K562 (cell line): Measurements from ENCODE around the gene ACSM6.
"Not testable (repeated sequence)": the region's sequence is repeated elsewhere in the genome, so short reads cannot be mapped to it uniquely, and the experiment has no call there.

Experiments used
- ATF7 ChIP-seq: fragments of 450-650 bp; IDR thresholded peaks from 2 replicates; pipeline ENCODE4 v1.7.1; 2014; ENCODE audit warnings: mild to moderate bottlenecking, moderate library complexity
- FOXP1 ChIP-seq: sonication (generic); formaldehyde crosslinking; IDR thresholded peaks from 2 replicates; pipeline ENCODE4 v1.8.0; 2022; ENCODE audit warnings: mild to moderate bottlenecking, missing genetic modification reagents
- GATAD2A ChIP-seq: fragments of 450-650 bp; IDR thresholded peaks from 2 replicates; pipeline ENCODE4 v1.6.1; 2017
- HDAC2 ChIP-seq: fragments of 450-650 bp; IDR thresholded peaks from 2 replicates; pipeline ENCODE4 v1.6.1; 2016; ENCODE audit warnings: mild to moderate bottlenecking
- SAFB2 ChIP-seq: fragments of 200-400 bp; formaldehyde crosslinking; IDR thresholded peaks from 2 replicates; pipeline ENCODE4 v1.6.1; 2018; ENCODE audit warnings: borderline replicate concordance, low read length, low read depth, moderate library complexity; ENCODE audit not compliant: severe bottlenecking
- ZNF408 ChIP-seq: fragments of 250-450 bp; sonication (Bioruptor Pico); IDR thresholded peaks from 2 replicates; pipeline ENCODE4 v1.4.0; 2020; ENCODE audit warnings: low read depth, mild to moderate bottlenecking, moderate library complexity
- TF ChIP-seq, protein P1 (sequence below), 3 experiments: IDR thresholded peaks in 2 of 3; conservative IDR thresholded peaks in 1 of 3; 2 replicates each; pipeline ENCODE4 v1.5.1; 2011 to 2012; ENCODE audit warnings: low read length in 3 of 3, mild to moderate bottlenecking in 3 of 3, control low read depth in 2 of 3, improper control_type of control experiment in 1 of 3, inconsistent platforms in 1 of 3, low read depth in 1 of 3, mixed read lengths in 1 of 3, moderate library complexity in 1 of 3; ENCODE audit not compliant: insufficient read depth in 2 of 3
- TF ChIP-seq, protein P2 (sequence below): sonication (generic); formaldehyde crosslinking; IDR thresholded peaks from 2 replicates; pipeline ENCODE4 v1.8.1; 2023; ENCODE audit warnings: missing genetic modification reagents, mild to moderate bottlenecking, borderline replicate concordance
- TF ChIP-seq, protein P3 (sequence below): sonication (generic); formaldehyde crosslinking; IDR thresholded peaks from 2 replicates; pipeline ENCODE4 v1.8.0; 2022; ENCODE audit warnings: mild to moderate bottlenecking, low read depth, missing genetic modification reagents

DNA sequence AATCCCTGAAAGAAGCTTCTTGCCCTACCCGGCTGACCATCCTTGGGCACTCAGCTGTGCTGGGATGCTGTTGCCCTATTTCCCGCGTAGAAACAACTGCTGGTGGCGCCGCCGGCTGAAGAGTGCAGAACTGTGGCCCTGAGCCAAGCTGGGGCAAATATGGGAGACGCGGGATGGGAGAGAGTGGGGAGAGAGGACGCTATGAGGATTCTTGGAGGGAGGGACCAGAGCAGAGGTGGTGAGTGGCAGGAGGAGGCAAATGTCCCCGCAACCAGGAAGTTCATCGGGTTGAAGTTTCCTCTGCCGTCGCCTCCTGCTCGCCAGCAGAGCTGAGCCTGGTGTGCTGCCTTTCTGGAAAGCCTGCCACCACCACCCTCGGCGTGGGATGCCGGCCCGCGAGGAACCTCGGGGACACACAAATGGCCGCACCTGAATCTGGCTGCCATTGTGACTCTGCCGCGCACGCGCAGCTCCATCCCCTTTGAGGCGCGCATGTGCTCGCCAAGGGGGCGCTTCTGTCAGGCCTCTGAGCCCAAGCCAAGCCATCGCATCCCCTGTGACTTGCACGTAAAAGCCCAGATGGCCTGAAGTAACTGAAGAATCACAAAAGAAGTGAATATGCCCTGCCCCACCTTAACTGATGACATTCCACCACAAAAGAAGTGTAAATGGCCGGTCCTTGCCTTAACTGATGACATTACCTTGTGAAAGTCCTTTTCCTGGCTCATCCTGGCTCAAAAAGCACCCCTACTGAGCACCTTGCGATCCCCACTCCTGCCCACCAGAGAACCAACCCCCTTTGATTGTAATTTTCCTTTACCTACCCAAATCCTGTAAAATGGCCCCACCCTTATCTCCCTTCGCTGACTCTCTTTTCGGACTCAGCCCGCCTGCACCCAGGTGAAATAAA lies 36.9 kb downstream of the ACSM6 start:
- not testable (repeated sequence) for TF ChIP-seq HDAC2; ZNF408 (CRISPR knock-in tag); FOXP1 (CRISPR knock-in tag); GATAD2A; SAFB2; ATF7
- TF ChIP-seq, protein P1, sequence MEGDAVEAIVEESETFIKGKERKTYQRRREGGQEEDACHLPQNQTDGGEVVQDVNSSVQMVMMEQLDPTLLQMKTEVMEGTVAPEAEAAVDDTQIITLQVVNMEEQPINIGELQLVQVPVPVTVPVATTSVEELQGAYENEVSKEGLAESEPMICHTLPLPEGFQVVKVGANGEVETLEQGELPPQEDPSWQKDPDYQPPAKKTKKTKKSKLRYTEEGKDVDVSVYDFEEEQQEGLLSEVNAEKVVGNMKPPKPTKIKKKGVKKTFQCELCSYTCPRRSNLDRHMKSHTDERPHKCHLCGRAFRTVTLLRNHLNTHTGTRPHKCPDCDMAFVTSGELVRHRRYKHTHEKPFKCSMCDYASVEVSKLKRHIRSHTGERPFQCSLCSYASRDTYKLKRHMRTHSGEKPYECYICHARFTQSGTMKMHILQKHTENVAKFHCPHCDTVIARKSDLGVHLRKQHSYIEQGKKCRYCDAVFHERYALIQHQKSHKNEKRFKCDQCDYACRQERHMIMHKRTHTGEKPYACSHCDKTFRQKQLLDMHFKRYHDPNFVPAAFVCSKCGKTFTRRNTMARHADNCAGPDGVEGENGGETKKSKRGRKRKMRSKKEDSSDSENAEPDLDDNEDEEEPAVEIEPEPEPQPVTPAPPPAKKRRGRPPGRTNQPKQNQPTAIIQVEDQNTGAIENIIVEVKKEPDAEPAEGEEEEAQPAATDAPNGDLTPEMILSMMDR (IDR thresholded peaks at IDR 0.05 in 2 of 3, conservative IDR thresholded peaks at IDR 0.05 in 1 of 3; ENCODE audit: insufficient read depth in 2 of 3, low read depth in 1 of 3, low read length in 3 of 3), result not testable (repeated sequence)
- TF ChIP-seq, protein P2, sequence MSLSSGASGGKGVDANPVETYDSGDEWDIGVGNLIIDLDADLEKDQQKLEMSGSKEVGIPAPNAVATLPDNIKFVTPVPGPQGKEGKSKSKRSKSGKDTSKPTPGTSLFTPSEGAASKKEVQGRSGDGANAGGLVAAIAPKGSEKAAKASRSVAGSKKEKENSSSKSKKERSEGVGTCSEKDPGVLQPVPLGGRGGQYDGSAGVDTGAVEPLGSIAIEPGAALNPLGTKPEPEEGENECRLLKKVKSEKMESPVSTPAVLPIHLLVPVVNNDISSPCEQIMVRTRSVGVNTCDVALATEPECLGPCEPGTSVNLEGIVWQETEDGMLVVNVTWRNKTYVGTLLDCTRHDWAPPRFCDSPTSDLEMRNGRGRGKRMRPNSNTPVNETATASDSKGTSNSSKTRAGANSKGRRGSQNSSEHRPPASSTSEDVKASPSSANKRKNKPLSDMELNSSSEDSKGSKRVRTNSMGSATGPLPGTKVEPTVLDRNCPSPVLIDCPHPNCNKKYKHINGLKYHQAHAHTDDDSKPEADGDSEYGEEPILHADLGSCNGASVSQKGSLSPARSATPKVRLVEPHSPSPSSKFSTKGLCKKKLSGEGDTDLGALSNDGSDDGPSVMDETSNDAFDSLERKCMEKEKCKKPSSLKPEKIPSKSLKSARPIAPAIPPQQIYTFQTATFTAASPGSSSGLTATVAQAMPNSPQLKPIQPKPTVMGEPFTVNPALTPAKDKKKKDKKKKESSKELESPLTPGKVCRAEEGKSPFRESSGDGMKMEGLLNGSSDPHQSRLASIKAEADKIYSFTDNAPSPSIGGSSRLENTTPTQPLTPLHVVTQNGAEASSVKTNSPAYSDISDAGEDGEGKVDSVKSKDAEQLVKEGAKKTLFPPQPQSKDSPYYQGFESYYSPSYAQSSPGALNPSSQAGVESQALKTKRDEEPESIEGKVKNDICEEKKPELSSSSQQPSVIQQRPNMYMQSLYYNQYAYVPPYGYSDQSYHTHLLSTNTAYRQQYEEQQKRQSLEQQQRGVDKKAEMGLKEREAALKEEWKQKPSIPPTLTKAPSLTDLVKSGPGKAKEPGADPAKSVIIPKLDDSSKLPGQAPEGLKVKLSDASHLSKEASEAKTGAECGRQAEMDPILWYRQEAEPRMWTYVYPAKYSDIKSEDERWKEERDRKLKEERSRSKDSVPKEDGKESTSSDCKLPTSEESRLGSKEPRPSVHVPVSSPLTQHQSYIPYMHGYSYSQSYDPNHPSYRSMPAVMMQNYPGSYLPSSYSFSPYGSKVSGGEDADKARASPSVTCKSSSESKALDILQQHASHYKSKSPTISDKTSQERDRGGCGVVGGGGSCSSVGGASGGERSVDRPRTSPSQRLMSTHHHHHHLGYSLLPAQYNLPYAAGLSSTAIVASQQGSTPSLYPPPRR, result not testable (repeated sequence)
- TF ChIP-seq, protein P3, sequence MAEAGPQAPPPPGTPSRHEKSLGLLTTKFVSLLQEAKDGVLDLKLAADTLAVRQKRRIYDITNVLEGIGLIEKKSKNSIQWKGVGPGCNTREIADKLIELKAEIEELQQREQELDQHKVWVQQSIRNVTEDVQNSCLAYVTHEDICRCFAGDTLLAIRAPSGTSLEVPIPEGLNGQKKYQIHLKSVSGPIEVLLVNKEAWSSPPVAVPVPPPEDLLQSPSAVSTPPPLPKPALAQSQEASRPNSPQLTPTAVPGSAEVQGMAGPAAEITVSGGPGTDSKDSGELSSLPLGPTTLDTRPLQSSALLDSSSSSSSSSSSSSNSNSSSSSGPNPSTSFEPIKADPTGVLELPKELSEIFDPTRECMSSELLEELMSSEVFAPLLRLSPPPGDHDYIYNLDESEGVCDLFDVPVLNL (CRISPR knock-in tag), result not testable (repeated sequence)
